GM21360 (cell line): ENCODE data around the gene BDP1.
A peak's percentile ranks its signal among the peaks of the same experiment; 100 is the strongest.
"Not testable (repeated sequence)": the region's sequence is repeated elsewhere in the genome, so short reads cannot be mapped to it uniquely, and the experiment has no call there.

Source experiments
- ATAC-seq: cut with Tn5 transposase; IDR thresholded peaks from one replicate; pipeline ENCODE4 v1.9.1; 2021; ENCODE audit warnings: mild to moderate bottlenecking, moderate library complexity; ENCODE audit not compliant: unreplicated experiment

BDP1 gene

GRCh38 chr5:71455427-71456361 lies at the start of gene BDP1:
Gene BDP1, plus strand, starts transcription at chr5:71455651. Its CDS starts 227 bp downstream, at chr5:71455878.
- peak; percentile 86 for ATAC-seq

DNA sequence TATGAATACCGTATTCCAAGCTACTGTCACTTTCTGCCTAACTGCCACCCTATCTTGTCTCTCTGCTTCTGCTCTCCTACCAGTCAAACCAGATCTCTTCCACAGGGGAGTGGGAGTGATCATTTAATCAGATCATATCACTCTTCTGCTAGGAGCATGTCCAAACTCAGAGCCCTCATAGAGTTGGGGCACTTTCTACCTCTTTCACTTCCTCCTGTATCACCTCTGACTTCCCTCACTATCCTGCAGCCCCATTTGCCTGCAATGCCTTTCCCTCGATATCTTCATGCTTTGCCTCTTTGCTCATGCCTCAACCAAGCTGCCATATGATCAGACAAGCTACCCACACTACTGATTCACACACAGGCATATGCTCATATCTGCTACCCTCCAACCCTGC lies 45.4 kb upstream of the BDP1 start:
- not testable (repeated sequence) for ATAC-seq

GRCh38 chr5:71415626-71416025 lies 39.8 kb upstream of the BDP1 start:
- not testable (repeated sequence) for ATAC-seq

GRCh38 chr5:71418026-71418425 lies 37.4 kb upstream of the BDP1 start:
- not testable (repeated sequence) for ATAC-seq

GRCh38 chr5:71421278-71421677 lies 34.2 kb upstream of the BDP1 start:
- not testable (repeated sequence) for ATAC-seq

DNA sequence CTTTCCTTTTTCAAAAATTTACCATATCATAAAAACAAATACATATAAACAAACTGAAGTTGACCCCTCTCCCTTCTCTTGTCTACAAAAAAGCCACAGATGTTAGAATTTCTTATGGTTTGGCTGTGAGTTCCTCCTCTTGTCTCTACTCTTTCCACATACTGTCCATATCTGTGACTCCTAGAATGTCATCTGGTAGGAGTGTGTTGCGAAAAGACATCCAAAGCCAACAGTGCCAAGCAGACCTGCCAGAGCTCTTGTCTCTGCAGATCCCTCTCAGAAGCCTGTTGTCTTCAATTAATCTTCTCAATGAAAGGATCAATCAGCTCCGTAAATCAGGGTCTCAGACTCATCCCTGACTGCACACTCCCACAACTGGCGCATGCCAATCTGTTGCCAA lies 31.6 kb upstream of the BDP1 start:
- ATAC-seq = not testable (repeated sequence)

DNA sequence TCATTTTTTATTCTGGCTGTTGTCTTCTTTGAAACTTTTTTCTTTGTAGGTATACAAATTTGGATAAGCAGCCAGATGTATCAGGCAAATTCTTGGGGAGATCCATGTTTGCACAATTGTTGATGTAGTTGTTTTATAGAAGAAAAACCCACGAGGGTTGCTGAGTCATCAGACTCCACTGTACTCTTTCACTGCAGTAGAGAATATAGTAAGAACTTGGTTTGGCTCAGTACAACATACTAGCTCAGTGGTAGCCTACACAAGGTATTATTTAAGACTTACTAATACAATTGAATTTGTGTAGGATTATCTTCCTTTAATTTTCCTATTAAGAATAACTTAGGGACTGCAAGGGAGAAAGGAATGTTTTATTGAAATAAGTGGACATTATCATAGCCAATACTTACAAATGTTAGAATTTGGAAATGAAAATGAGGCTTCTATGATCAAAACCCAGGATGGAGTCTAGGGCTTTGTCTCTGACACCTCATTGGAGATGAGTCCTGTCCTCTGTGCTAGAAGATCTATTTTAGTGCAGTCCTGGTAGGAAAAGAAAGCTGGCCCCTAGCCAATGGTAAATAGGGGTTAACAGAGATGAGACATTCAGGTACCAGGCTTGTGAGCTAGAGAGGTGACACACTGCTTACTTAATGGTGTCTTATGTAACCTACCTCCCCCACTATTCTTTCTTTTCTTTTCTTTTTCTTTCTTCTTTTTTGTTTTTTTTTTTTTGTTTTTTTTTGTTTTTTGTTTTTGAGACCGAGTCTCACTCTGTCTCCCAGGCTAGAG lies 28.6 kb upstream of the BDP1 start:
- not testable (repeated sequence) for ATAC-seq

DNA sequence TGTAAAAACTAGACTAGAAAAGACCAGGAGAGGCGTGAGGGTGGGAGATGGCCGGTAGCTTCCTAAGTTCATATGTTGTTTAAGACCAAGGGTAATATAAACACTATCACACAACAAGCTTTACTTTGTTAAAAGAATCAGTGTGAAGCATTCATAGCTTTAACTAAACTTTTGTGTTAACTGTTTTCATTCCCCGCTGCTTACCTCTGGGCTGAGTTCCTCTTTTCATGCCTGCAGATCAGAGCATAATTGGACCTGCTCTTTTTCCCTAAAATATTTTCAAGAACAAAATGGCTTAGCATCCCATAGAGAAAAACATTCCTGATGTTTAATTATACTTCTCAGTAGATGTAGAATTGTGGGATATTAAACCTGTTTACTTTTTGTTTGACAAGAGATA lies 23.0 kb upstream of the BDP1 start:
- ATAC-seq = not testable (repeated sequence)

- not testable (repeated sequence) for ATAC-seq
Observed at GRCh38 chr5:71434825-71435224, 20.6 kb upstream of the BDP1 start.

DNA sequence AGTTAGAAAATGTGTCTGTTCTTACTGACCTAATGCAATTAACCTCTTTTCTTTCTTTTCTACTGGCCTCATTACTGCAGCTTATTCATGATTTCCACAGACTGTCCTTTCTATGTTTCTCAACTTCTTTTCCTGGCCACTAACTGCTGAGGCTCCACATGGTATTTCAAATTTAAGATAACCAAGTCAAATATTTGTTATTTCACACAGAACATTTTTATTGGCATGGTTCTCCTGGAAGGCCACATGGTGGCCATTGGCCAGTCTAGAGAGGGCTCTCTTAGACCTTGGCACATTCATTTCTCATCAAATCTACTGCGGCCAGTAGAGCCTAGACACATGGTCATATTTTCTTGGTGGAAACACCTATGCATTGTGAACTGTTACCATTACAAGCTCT lies 13.9 kb upstream of the BDP1 start:
- not testable (repeated sequence) for ATAC-seq

GRCh38 chr5:71443891-71444290 lies 11.6 kb upstream of the BDP1 start:
- ATAC-seq = not testable (repeated sequence)

DNA sequence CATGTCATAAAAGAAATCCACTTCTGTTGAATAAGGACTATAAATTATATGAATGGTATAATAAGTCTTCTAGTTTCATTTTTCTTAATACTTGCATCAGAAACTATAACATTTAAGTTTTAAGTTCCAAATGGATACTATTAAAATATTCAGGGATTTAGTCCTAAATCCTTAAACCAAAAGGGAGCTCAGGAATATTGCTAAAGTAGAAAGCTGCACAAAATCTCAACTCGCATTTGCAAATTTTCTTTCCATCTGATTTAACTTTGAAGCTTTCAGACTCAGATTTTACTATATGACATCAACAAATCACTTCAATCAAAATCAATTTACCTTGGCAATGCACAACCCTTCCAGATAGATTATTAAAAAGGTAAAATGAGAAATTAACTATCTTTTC lies 10.4 kb upstream of the BDP1 start:
- not testable (repeated sequence) for ATAC-seq

DNA sequence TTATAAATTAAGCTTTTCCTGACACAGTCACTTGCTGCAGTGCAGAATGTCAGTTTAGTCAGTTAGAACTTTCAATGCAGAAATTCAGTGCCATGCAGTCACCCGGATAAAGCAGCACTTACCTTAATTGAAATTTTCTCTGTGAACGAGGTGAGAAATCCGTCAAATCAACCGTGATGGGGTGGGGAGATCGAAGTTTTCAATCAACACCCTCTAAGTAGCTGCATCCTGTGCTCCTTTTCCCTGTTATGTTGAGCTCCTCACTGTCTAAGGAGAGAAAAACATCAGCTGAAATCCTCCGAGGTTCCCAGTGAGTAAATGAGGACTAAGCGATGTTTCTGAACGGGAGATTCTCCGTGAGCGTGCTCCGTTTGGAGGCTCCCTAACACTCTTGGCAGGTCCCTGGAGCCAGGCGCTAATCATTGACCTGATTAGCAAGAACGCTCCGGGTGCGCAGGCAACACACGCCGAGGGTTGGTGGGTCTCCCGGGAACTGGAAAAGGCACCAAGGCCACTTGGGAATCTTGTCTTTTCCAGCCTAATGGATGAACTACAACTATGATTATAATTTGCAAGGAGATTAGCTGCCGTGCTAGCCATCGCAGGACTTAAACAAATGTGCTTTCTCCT lies 9.8 kb upstream of the BDP1 start:
- ATAC-seq = not testable (repeated sequence)

DNA sequence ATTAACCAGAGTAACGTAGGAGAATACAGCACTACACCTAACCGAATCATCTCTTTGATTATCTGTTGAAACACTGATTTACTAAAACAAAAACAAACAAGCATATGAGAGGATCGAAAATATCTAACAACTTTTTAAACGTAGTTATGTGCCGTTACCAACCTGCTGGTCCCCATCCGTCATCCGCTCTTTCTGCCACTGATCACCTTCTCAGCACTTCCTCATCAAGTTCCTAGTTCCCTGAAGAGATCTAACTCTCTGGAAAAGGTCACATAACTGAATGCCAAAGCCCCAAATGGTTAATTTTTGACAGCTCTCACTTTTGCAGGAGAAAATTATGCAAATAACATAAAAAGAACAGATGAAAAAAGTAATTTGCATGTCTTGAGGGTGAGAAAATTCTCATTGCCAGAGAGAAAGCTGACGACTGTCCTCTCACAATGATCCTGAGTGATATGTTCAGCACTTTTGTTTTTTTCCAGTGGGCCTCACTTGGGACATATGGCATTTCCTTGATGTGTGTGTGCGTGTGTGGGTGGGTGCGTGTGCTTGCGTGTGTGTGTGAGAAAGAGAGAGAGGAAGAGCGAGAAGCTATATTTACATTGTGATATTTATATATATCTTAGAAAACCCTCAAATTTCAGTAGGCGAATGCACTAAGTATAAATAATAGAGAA lies 8.8 kb upstream of the BDP1 start:
- ATAC-seq = not testable (repeated sequence)

- peak; percentile 90 for ATAC-seq
Observed at GRCh38 chr5:71447218-71447808, 8.1 kb upstream of the BDP1 start.

DNA sequence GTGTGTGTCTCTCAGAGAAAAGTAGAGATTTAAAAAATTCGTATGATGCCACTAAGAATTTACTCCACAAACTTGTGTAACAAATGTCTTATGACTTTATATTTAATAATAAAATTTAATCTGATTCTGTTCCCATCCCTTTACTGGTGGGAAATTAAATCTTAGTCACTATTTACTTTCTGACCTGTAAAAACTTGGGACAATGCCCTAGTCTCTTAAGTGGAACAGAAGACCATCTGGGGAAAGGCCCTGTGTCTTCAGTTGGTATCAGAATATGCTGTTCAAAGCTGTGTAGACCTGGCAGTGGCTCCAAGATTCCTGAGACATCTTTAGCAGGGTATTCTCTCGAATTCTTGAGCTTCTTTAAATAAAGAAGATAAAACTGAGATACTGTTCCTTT lies 2.6 kb upstream of the BDP1 start:
- no peak for ATAC-seq

GRCh38 chr5:71454913-71455312 lies 538 bp upstream of the BDP1 start:
- no peak for ATAC-seq

- ATAC-seq = no peak
Observed at GRCh38 chr5:71456362-71456743, 902 bp downstream of the BDP1 start.

DNA sequence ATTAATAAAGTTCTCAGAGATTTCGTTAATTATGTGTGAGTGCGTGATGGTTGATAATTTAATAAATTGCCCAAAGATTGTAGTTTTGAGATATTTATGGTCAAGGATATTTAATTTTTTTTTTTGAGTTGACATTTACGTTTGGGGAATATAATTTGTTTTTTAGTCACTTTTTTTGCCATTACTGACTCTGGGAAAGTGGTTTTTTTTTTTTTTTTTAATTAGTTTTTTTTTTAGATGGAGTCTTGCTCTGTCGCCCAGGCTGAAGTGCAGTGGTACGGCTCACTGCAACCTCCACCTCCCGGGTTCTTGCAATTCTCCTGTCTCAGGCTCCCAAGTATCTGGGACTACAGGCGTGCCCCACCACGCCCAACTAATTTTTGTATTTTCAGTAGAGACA lies 1.7 kb downstream of the BDP1 start:
- no peak for ATAC-seq

DNA sequence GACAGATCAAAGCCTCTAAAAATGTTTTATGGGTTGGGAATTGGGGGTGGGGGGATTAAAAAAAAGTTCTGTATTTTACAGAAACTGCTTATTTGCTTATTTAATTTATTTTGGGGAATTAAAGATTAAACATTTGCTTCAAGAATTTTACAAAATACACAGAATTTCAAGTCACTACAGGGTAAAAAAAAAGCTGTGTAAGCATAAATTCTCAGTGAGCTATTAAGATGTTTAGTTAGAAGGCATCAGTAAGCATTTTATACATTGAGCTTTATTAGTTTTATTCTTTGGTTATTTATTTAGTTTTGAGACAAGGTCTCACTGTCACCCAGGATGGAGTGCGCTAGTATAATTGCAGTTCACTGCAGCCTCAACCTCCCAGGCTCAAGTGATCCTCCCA lies 5.2 kb downstream of the BDP1 start:
- no peak for ATAC-seq
